ENCODE measurements around the gene OARD1.

Gene OARD1

DNA sequence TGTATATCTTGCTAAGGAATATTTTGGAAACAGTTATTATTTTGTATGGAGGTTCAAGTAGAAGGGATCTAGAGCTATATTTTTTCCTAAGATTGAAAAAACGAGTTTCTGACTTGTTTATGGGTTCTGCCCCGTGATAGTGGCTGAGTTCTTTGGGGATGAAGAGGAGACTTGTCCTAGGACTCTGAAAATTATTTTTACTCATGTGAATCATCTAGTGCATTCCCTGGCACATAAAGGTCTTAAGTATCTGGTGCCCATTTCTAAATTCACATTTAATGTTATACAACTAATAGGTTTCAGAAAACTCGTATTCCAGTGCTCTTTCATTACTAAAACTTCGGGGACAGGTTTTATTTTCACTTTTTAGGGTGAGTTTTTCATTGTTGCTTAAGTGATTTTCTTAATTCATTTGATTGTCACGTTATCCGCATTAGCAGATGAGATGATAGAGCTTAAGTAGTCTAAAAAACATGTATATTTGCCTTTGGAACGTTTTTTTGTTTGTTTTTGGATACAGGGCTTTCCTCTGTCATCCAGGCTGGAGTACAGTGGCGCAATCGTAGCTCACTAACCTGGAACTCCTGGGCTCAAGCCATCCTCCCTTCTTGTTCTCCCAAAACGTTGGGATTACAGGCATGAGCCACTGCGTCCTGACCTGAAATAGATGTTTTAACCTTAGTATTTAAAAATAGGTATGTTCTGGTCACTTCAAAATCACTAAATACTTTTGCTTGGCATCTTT, 2.7 kb upstream of the OARD1 start:
- no peak for DNase-seq (ENCODE audit: low spot score)

DNA sequence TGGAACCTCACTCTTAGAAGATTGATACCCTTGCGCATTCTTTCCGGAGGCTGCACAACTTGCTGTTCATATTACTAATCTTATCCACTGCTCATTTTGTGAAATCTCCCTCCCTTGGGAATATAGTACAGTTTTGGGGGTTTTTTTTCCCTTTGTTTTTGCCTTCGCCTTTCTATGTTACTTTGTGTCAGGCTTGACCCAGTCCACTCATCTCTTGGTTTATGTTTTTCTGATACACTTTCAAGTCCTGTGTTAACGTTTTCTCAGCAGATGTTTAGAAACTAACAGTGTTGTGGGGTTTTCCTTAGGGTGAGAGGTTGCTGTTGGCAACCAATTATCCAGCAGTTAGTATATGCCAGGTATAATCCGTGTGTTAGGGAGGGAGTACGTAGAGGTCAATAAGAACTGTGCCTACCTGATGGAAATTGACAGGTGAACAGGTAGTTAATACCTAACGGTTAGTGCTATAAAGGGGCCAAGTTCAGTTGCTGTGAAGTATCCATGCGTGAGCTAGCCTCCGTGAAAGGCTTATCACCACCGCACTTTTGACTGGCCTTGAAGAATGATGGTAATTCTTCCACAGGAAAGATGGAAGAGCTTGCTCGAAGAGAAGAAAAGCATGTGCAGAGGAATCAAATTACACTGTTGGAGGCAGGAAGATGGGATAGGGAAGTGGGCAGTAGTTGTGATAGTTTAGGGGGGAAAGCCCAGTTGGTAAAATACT, 2.0 kb upstream of the OARD1 start:
- DNase-seq (ENCODE audit: low spot score) = no peak

DNA sequence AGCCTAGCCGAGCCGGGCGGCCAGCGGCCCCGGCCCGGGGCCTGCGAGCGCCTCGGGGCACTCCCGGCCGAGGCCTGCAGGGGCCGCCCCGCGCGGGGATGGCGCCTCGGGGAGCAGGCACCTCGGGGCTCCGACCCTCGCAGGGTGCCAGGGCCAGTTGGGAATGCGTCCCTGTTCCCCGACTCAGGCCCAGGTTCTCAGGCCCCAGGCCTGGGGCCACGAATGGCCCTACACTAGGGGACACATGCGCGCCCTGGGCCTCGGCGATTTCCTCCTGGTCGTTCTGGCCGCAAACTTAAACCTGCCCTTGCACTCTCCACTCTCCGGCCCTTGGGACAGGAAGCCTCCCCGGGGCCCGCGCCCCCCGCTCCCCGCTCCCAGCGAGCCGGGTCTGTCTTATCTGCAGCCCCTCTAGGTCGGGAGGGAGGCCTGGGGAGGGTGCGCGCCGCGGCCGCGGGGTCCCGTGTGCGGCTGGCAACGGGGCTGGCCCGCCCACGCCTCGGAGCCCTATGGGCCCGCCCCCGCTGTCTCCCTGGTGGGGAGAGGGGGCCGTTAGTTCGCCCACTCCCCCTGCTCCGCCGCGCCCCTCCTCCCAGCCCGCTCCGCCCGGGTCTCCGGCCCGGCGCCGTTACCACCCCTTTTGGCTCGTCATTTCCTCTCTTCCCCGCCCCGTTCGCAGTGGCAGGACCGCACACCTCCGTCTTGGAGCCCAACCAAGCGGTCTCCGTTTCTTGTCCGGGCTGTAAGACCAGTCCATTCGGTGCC, 1.2 kb upstream of the OARD1 start:
- peak; percentile 88 for DNase-seq (ENCODE audit: low spot score)

DNA sequence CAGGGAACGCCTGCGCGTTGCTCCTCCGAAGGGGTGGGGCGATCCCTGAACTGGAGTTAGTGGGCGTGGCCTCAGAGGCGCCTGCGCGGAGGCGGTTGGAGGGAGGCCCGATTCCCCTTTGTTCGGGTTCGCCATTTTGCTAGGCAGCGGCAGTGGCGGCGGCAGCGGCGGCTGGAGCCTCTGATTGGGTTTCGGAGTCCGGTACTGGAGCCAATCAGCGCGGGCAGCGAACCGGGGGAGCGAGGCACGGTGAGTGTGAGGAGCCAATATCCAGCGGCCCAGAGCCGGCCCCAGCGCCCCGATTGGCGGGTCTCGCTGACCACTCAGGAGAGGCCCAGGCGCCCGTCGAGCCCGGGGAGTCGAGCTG, 663 bp upstream of the OARD1 start, which contains the start of gene NFYA:
TSS of gene NFYA (plus strand) at position 139 of the 367 bp plus-strand sequence. CDS start 6,116 bp downstream, outside the sequence.
- peak; percentile 93 for DNase-seq (ENCODE audit: low spot score)

DNA sequence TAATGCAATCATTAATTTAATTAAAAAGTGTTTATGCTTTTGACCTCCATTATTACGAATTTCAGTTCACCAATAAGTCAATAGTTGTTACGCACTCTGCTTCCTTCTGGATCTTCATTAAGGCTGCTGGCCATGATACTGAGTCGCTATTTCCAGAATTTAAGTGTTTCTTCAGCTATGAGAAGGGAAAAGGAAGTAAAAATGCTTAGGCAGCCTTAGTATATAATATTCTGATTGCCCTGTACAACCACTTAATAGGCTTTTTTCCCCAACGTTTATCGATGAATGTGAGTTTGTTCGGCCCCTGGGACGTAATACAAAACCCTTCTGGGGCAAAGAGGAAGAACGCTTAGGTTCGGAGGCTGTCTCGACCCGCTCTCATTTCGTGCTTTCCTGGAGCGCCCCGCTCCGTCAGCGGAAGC, 644 bp downstream of the OARD1 start:
- no peak for DNase-seq (ENCODE audit: low spot score)

DNA sequence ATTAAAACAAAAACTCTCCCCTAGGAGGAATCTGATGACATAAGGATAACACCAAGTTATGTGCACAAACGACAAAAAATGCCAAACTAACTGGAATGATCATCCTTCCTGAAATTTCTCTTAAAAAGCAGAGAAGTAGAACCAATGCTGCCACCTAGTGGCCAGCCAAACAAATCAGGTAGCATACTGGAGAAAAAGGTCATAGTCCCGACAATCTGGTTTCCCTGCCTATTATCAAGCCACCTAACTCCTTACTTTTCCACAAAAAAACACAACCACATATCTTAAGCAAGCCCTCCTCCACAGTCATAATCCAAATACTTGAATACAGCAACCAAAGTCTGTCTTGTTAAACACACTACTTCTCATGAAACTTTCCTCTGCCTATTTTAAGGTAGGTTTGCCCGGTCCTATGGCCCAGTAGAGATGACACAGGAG, 5.3 kb downstream of the OARD1 start:
- DNase-seq (ENCODE audit: low spot score) = peak; percentile 56

DNA sequence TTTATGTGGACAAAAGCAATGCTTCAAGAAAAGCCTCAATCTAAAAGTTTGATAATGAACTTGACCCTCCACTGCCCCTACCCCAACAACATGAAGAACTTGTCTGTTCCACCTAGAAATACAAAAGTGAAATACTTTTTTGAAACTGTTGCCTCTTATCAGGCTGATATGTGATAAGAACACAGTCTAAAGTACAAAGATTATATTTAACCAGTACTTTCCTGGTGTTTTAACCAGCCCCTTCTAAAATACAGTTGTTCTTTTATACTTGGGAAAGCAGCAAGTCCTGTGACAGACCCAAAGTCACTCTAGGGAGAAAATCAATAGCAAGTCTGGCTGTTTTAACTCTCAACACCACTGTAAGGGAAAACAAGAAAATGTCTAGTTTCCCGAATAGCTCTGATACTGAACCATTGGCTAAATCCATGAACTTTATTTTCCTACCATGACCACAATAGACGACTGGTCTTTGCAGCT, 6.6 kb downstream of the OARD1 start:
- DNase-seq (ENCODE audit: low spot score) = no peak

DNA sequence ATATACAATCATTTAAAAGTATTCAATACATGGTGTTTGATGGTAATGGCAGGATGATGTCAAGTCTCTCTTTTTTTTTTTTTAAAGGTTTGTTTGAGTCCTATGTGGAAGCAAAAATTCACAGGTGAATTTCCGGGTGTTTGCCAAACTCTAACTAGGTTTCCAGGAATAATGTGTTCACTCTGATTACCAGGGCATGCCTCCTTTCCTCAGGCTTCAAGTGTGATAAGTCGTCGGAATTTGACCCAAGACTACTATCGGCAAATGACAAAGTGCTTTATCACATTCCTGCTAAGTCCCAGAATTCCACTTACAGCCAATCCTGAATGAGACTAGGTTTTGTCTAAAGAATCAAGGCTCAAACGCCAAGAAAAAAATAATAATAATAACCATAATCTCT, 7.3 kb downstream of the OARD1 start:
- DNase-seq (ENCODE audit: low spot score) = no peak

DNA sequence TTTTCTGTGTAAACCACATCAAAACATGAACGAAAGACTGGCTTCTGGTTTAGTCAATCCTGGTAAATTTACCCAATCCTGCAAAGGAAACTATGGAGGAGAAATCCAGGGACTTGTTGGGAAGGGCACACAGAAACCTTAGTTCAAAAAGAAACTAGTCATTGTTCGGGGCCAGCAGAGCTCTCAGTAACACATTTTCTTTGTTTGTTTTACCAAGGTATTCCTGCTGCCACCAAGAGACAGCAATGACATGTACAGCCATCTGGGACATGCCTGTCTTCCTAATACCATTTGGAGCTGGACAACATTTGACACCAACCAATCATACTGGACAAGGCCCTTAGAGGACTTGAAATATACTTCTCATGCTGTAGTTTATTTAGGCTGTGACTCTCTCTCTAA, 8.3 kb downstream of the OARD1 start:
- no peak for DNase-seq (ENCODE audit: low spot score)

DNA sequence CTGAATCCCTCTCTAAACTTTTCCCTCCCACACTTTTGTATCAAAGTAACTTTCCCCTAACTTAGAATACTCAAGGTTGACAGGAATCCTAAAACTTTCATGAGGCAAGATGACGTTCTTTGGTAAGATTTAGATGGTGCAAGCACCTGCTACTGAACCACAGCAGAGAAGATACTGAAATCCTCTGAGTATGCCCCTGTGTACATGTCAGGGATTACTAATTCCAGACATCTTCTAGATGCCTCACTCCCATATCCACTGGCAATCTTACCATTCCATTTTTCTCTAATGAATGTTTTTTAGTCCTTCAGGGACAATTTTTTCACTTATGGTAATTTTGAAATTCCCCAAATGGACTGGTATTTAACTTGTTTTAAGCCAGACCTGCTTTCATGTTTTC, 10.1 kb downstream of the OARD1 start:
- no peak for DNase-seq (ENCODE audit: low spot score)

DNA sequence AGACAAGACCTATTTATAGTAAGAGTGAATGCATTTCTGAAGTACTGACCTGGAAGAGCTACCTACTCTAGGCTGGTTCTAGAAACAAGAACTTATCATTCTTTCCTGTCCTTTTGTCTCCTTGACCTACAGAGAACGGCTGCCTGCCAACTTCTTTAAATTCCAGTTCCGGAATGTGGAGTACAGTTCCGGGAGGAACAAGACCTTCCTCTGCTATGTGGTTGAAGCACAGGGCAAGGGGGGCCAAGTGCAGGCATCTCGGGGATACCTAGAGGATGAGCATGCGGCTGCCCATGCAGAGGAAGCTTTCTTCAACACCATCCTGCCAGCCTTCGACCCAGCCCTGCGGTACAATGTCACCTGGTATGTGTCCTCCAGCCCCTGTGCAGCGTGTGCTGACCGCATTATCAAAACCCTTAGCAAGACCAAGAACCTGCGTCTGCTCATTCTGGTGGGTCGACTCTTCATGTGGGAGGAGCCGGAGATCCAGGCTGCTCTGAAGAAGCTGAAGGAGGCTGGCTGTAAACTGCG, 10.9 kb downstream of the OARD1 start:
- DNase-seq (ENCODE audit: low spot score) = no peak

DNA sequence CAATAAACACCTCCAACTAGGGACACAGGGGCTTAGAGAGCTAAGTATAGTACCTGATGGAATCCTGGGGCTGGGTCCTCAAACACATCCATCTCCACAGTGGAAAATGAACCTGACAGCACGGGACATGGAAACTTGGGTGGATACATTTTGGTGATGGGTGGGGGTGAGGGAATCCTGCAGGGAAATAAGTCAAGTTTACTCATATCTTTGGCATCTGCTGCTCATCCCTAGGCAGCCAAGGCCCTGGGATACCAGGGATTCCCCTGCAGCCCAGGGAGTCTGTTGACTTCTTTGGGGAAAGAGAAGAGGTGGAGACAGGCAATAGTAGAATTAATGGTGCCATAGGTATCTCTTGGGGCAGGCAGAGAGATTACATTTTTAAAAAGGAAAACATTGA, 12.6 kb downstream of the OARD1 start:
- DNase-seq (ENCODE audit: low spot score) = no peak

DNA sequence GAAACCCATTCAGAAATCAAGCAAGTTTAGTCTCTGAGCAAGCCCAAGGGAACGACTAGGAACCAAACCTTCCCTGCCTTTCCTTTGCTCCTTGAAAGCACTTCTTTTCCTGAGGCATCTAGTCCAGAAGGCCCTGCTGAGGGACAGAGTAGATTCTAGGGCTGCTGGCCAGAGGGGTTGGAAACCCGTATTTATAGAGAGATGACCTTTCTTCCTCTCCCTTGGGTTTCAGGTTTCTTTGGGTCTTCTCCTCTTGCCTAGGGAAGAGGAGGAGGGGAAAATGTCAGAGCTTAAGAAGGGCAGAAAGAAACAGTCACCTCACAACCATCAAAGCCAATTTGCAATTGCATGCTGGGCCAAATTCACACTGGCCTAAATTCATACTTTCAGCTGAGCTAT, 13.4 kb downstream of the OARD1 start:
- DNase-seq (ENCODE audit: low spot score) = no peak

DNA sequence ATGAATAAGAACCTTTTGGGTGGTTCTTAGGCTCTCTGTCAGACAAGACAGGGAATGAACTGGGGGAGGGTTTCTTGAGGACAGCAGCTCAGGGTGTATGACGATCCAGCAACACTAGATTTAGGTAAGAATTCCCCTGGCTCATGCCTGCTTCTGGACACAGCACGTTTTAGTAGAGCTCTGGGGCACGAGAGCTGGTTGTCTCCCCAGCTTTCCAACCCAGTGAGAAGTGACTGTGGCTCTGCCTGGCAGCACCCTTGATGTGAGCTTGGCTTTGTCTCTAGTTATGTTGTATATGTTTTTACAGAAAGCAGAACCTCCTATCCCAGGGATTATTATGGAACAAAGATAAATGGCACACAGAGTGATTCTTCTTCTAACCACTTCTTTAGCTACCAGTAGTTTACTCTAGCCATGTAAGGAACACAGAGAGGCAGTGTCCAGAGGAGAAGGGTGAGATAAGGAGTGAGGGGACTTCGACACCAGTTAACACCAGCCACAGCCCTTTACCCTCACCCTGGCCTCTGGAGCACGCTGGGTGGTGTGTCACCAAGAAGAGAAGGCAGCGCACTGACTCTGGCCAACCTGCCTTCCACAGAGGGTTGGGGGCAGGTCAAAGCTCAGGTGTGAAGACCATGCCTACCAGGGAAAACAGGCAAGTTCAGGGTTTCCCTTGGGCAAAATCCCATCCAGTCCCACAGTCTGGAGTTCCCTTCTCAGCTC, 15.2 kb downstream of the OARD1 start:
- DNase-seq (ENCODE audit: low spot score) = no peak

DNA sequence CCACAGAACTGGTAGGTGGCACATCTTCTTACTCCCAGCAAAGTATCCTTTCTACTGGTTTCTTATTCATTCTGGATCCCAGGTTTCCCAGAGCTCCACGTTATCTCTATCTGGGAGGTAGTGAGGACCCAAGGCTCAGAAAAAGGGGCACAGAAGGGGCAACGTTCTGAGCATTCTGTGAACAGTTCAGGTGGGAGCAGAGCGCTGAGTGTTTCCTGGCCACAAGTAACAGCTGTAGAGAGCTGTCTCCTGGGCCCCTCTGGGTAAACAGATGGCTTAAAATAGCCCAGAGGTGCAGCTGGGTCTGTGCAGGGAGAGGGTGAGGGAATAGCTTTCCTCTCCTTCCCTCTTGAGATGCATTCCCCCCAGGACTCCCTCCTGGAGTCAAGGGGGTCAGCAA, 17.0 kb downstream of the OARD1 start:
- DNase-seq (ENCODE audit: low spot score) = no peak

DNA sequence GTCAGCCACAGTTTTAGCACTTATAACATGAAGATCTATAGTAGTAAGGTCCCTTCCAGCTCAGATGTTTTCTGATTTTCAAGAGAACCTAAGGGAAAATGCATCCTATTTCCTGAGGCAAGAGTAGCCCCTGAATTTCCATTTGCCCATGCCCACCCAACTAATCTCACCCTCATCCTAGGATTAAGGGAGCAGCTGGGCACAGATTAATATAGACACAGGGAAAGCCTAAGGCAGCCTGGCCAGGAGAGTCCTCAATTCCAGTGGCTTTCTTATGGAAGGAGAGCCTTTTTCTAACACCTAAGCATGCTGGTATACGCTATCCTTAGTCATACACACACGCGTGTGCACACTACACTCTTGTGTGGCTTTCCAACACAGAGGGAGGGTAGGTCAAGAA, 17.6 kb downstream of the OARD1 start:
- DNase-seq (ENCODE audit: low spot score) = no peak

DNA sequence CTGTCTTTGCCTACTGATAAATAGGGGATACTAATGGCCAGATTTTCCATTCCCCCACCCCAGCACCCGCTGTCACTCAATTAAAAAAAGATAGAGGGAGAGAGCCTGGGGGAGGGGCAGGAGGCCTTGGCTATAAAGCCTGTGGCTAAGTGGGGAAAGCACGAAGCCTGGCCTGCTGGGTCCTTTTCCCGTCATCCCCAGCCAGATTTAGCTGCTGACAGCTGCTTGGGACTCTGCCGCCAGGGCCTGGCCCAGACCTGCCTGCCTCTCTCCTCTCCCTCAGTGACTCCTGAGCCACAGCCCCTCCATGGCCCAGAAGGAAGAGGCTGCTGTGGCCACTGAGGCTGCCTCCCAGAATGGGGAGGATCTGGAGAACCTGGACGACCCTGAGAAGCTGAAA, 19.1 kb downstream of the OARD1 start, which contains the start of gene APOBEC2:
TSS of gene APOBEC2 (plus strand) at position 162 of the 400 bp plus-strand sequence. CDS start at position 308, 146 bp downstream.
- no peak for DNase-seq (ENCODE audit: low spot score)

DNA sequence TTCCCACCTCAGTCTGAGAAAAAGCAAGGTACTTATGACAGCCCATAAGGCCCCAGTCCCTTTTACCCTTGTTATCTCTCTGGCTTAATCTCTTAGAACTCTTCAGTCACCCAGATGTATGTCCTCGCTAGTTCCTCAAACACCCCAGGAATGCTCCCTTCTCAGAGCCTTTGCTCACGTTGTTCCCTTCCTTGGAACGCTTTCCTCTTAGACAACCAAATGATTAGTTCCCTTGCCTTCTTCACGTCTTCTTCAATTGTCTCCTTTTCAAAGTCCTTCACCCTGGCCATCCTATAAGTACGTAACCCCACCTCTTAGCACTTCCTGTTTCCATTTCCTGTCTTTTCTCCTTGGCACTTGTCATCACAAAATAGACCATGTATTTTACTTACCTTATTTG, 20.3 kb downstream of the OARD1 start:
- no peak for DNase-seq (ENCODE audit: low spot score)

DNA sequence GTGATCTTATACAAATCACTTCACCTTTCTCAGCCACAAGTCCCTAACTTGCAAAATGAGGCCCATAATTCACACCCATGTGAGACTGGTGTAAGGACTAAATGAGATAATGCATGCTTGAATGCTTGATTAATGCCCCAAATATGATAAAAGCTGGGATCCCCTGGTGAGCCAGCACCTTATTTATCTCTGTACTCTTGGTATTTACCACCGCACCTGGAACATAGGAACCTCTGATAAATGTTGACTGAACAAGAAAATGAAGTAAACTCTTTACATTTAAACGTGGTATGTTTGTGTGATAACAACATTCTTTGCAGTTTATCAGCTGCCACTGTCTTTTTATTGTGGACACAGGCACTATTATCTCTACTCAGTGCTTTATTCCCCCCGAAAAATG, 21.6 kb downstream of the OARD1 start:
- no peak for DNase-seq (ENCODE audit: low spot score)

DNA sequence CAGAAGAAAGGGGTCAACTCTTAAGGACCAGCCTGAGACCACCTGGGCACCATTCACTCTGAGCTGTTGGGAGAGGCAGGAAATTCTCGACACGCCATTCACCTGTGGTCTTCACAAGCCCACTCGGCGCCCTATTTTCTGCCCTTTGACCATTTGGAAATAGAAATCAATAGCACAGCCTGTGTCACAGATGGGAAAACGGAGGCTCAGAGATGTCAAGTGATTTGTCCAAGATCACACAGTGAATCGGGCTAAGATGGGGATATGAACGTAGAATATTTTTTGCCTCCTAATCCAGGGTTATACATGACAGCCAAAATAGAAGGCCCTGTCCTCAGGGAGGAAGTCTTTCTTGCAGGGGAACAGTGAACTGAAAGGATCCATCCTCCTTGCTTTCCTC, 22.2 kb downstream of the OARD1 start:
- DNase-seq (ENCODE audit: low spot score) = no peak

DNA sequence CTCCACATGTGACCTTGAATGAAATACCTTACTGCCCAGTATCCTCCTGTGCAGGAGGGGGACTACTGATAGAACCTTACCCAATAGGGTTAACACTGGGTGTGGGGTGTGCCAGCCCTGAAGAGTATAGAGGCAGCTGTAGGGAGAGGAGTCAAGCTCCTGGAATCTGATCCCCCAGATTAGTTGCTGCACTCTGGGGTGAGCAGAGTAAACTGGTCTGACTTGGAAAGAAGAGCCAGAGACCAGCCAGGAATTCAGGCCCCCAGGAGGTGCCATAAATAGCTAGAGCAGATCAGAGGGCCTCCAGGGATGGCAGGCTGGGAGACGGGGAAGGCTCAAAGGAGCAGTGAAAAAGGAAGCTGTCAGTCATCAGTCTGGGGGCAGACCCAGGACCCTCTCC, 22.6 kb downstream of the OARD1 start:
- peak; percentile 7 for DNase-seq (ENCODE audit: low spot score)

Measured in D341Med (cell line).